ENCODE measurements around the gene SLC39A11. TPM values are rescaled to one million over a fixed set of nuclear protein-coding genes. Genes with fewer than 3 reads are reported as not detected.

SLC39A11 gene
- total RNA-seq, 1 donor from 2014 or later, result 16.3 TPM

Other genes with a start within 250 kb of the SLC39A11 start
- gene SSTR2, start 72.3 kb upstream of the SLC39A11 start, total RNA-seq (ENCODE audit: unreplicated experiment), result 78.2 TPM
- 43.1 TPM for gene COG1, start 100.4 kb upstream of the SLC39A11 start, total RNA-seq (ENCODE audit: unreplicated experiment)
- gene CPSF4L, start 169.2 kb upstream of the SLC39A11 start, total RNA-seq (ENCODE audit: unreplicated experiment), result 0.44 TPM
- 124 TPM for gene CDC42EP4, start 219.3 kb upstream of the SLC39A11 start, total RNA-seq (ENCODE audit: unreplicated experiment)